ENCODE measurements around the gene FILIP1. TPM values are rescaled to one million over a fixed set of nuclear protein-coding genes. Genes with fewer than 3 reads are reported as not detected.

FILIP1 gene
- total RNA-seq, 1 donor from 2014 or later: 2.0 TPM

GRCh38 chr6:75422024-75422639 is 71.5 kb downstream of the FILIP1 start:
- no peak for DNase-seq (ENCODE audit: low read depth)
- Mint-ChIP-seq H3K27me3 (ENCODE audit: low read depth, unreplicated experiment) (no peaks in the 10 kb centered on the region), H3K27ac (ENCODE audit: unreplicated experiment) (no peak overlapping the region), H3K9me3 (ENCODE audit: unreplicated experiment) (no peaks in the 10 kb centered on the region), H3K4me1 (ENCODE audit: low read depth, unreplicated experiment) (peaks cover 15% of the 10 kb centered on the region), H3K4me3 (ENCODE audit: unreplicated experiment) (no peak overlapping the region), H3K36me3 (ENCODE audit: low read depth, unreplicated experiment) (peaks cover 1% of the 10 kb centered on the region)
- Histone ChIP-seq H3K4me1 (ENCODE audit: insufficient read depth, low read length) (peaks cover 4% of the 10 kb centered on the region), H3K27ac (ENCODE audit: low read depth, low read length) (no peak overlapping the region), H3K79me2 (ENCODE audit: insufficient read depth, low read length) (no peaks in the 10 kb centered on the region), H2AFZ (ENCODE audit: low read depth, low read length) (no peak overlapping the region), H4K20me1 (ENCODE audit: insufficient read depth, low read length) (no peaks in the 10 kb centered on the region), H3K27me3 (ENCODE audit: insufficient read depth, low read length) (no peaks in the 10 kb centered on the region), H3K4me3 (ENCODE audit: insufficient read depth, low read depth, low read length) (no peak overlapping the region), H3K4me2 (ENCODE audit: low read length) (no peak overlapping the region), H3K9ac (ENCODE audit: low read length) (no peak overlapping the region), H3K9me3 (ENCODE audit: insufficient read depth, low read depth, low read length) (no peaks in the 10 kb centered on the region), H3K36me3 (ENCODE audit: insufficient read depth, low read length) (no peaks in the 10 kb centered on the region)
- no peak for FAIRE-seq
- TF ChIP-seq EZH2 (IDR thresholded peaks at IDR 0.05; ENCODE audit: insufficient read depth, low read length): no peak
- TF ChIP-seq CTCF (IDR thresholded peaks at IDR 0.05; ENCODE audit: insufficient read depth, low read depth, low read length): no peak

- Histone ChIP-seq H3K27me3 (ENCODE audit: insufficient read depth, low read length) (no peaks in the 10 kb centered on the region), H2AFZ (ENCODE audit: low read depth, low read length) (no peak overlapping the region), H3K9ac (ENCODE audit: low read length) (no peak overlapping the region), H3K36me3 (ENCODE audit: insufficient read depth, low read length) (no peaks in the 10 kb centered on the region), H3K4me2 (ENCODE audit: low read length) (no peak overlapping the region), H4K20me1 (ENCODE audit: insufficient read depth, low read length) (no peaks in the 10 kb centered on the region), H3K4me1 (ENCODE audit: insufficient read depth, low read length) (peaks cover 4% of the 10 kb centered on the region), H3K79me2 (ENCODE audit: insufficient read depth, low read length) (no peaks in the 10 kb centered on the region), H3K4me3 (ENCODE audit: insufficient read depth, low read depth, low read length) (no peak overlapping the region), H3K9me3 (ENCODE audit: insufficient read depth, low read depth, low read length) (no peaks in the 10 kb centered on the region), H3K27ac (ENCODE audit: low read depth, low read length) (no peak overlapping the region)
- H3K36me3 Mint-ChIP-seq (ENCODE audit: low read depth, unreplicated experiment): no peaks in the 10 kb centered on the region
- TF ChIP-seq CTCF (IDR thresholded peaks at IDR 0.05; ENCODE audit: insufficient read depth, low read depth, low read length): no peak
- H3K27me3 Mint-ChIP-seq (ENCODE audit: low read depth, unreplicated experiment): no peaks in the 10 kb centered on the region
- peaks cover 15% of the 10 kb centered on the region for H3K4me1 Mint-ChIP-seq (ENCODE audit: low read depth, unreplicated experiment)
- peak; percentile 47 for FAIRE-seq
- H3K4me3 Mint-ChIP-seq (ENCODE audit: unreplicated experiment): no peak overlapping the region
- no peak for DNase-seq (ENCODE audit: low read depth)
- no peaks in the 10 kb centered on the region for H3K9me3 Mint-ChIP-seq (ENCODE audit: unreplicated experiment)
- H3K27ac Mint-ChIP-seq (ENCODE audit: unreplicated experiment): no peak overlapping the region
Measured at GRCh38 chr6:75421316-75422023, 72.1 kb downstream of the FILIP1 start.

- H3K9me3 ChIP-seq (ENCODE audit: insufficient read depth, low read depth, low read length): no peaks in the 10 kb centered on the region
- no peak for TF ChIP-seq EZH2 (IDR thresholded peaks at IDR 0.05; ENCODE audit: insufficient read depth, low read length)
- TF ChIP-seq CTCF (IDR thresholded peaks at IDR 0.05; ENCODE audit: insufficient read depth, low read depth, low read length): no peak
- Mint-ChIP-seq H3K27ac (ENCODE audit: unreplicated experiment) (no peak overlapping the region), H3K4me1 (ENCODE audit: low read depth, unreplicated experiment) (peaks cover 12% of the 10 kb centered on the region), H3K36me3 (ENCODE audit: low read depth, unreplicated experiment) (no peaks in the 10 kb centered on the region), H3K4me3 (ENCODE audit: unreplicated experiment) (no peak overlapping the region), H3K27me3 (ENCODE audit: low read depth, unreplicated experiment) (no peaks in the 10 kb centered on the region), H3K9me3 (ENCODE audit: unreplicated experiment) (no peaks in the 10 kb centered on the region)
- H3K27ac ChIP-seq (ENCODE audit: low read depth, low read length): no peak overlapping the region
- H3K4me3 ChIP-seq (ENCODE audit: insufficient read depth, low read depth, low read length): no peak overlapping the region
- H3K9ac ChIP-seq (ENCODE audit: low read length): no peak overlapping the region
- no peak overlapping the region for H2AFZ ChIP-seq (ENCODE audit: low read depth, low read length)
- H3K4me2 ChIP-seq (ENCODE audit: low read length): no peak overlapping the region
- FAIRE-seq: no peak
- no peaks in the 10 kb centered on the region for H4K20me1 ChIP-seq (ENCODE audit: insufficient read depth, low read length)
- H3K27me3 ChIP-seq (ENCODE audit: insufficient read depth, low read length): no peaks in the 10 kb centered on the region
- no peaks in the 10 kb centered on the region for H3K79me2 ChIP-seq (ENCODE audit: insufficient read depth, low read length)
- no peaks in the 10 kb centered on the region for H3K36me3 ChIP-seq (ENCODE audit: insufficient read depth, low read length)
- no peaks in the 10 kb centered on the region for H3K4me1 ChIP-seq (ENCODE audit: insufficient read depth, low read length)
- DNase-seq (ENCODE audit: low read depth): no peak
Measured at GRCh38 chr6:75419980-75420379, 73.6 kb downstream of the FILIP1 start.
